Lower lobe of right lung (tissue), 2 donors: ENCODE measurements around the gene ADGRA1. TPM values are rescaled to one million over a fixed set of nuclear protein-coding genes. Genes with fewer than 3 reads are reported as not detected.

ENCODE experiments used
- ATAC-seq, 2 donors: fragments of 200-7000 bp; cut with Tn5 transposase; one replicate each; pipeline ENCODE4 v1.9.1; 2020 to 2022; ENCODE audit warnings: mild to moderate bottlenecking in 2 of 2, moderate library complexity in 2 of 2
- DNase-seq: peaks from one replicate; pipeline ENCODE4 v3.0.0-alpha.2; 2020
- H3K27ac ChIP-seq: fragments of 200-600 bp; one replicate; pipeline ENCODE4 v1.8.0; 2022
- H3K27me3 ChIP-seq: fragments of 200-600 bp; one replicate; pipeline ENCODE4 v1.8.0; 2022; ENCODE audit warnings: low read depth
- H3K36me3 ChIP-seq: fragments of 200-600 bp; one replicate; pipeline ENCODE4 v1.8.0; 2022; ENCODE audit warnings: mild to moderate bottlenecking
- H3K4me1 ChIP-seq: fragments of 200-600 bp; one replicate; pipeline ENCODE4 v1.8.0; 2022
- H3K4me3 ChIP-seq: fragments of 200-600 bp; one replicate; pipeline ENCODE4 v1.8.0; 2022; ENCODE audit warnings: mild to moderate bottlenecking
- H3K9me3 ChIP-seq: fragments of 200-600 bp; one replicate; pipeline ENCODE4 v1.8.0; 2022
- CTCF ChIP-seq: fragments of 200-600 bp; IDR thresholded peaks from one replicate; pipeline ENCODE4 v1.8.0; 2022; ENCODE audit warnings: antibody characterized with exemption, mild to moderate bottlenecking
- intact Hi-C: fragments of 100-400 bp; cut with DNase I; formaldehyde crosslinking; loops from one replicate; pipeline ENCODE4 v1.11.0; 2022
- total RNA-seq: library from RNA; stranded (reverse); fragmentation: NEBNext Ultra II Directional; extraction: Animal tissue kit (Norgen Biotek cat#: 25700); gene quantifications from one replicate; pipeline ENCODE4 v1.2.1, GENCODE V29; 2021
- donor health status: DM: no; HTN: yes; CAD: no; lungs with severe emphysema.

The ADGRA1 gene
- total RNA-seq, 1 donor from 2014 or later: 0.38 TPM

DNA sequence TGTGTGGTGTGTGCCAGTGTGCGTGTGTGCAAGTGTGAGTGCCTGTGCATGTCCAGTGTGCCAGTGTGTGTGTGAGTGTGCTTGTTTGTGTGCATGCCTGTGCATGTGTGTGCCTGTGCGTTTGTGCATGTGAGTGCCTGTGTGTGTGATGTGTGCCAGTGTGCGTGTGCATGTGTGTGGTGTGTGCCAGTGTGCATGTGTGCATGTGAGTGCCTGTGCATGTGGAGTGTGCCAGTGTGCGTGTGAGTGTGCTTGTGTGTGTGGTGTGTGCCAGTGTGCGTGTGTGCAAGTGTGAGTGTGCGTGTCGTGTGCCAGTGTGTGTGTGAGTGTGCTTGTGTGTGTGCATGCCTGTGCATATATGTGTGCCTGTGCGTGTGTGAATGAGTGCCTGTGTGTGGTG, 33.8 kb downstream of the ADGRA1 start:
- Histone ChIP-seq H3K9me3 (no peaks in the 10 kb centered on the region), H3K36me3 (no peaks in the 10 kb centered on the region), H3K27me3 (peaks cover 33% of the 10 kb centered on the region), H3K4me3 (no peak overlapping the region), H3K27ac (no peak overlapping the region), H3K4me1 (no peaks in the 10 kb centered on the region)
- intact Hi-C loops: no loop called here
- no peak for TF ChIP-seq CTCF
- ATAC-seq (no peak), DNase-seq (no peak)

DNA sequence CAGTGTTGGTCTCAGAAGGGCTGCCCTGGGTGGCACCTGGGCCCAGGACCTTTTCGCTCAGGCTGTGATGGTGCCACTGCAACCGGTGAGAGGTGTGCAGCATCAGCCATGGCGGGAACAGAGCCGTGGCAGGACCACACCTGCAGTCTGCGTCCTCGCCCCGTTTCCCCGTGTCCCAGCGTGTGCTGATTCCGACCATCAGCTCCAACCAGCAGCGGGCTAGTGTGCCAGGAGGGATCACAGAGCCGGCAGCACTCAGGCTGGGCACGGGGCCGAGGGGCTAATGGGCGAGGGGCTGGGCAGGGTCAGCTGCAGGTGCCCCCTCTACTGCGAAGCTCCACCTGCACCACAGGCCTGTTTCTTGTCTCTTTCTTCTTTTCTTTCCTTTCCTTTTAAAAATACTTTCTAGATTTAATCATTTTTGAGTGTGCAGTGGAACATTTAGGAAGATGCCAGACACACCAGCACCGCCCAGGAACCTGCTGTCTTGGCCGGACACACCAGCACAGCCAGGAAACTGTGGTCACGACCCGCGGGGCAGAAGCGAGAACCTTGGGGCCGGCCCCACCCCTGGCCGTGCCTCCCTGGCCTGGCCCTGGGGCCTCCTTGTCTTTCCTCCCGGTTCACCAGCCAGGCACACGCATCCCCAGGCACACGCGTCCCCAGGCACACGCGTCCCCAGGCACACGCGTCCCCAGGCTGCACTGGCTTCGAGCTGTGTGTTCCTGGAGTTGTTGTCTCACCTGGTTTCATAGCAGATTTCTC, 34.6 kb downstream of the ADGRA1 start:
- DNase-seq (peak; percentile 24), ATAC-seq (no peak)
- H3K27ac ChIP-seq: no peak overlapping the region
- TF ChIP-seq CTCF: no peak
- no peak overlapping the region for H3K4me3 ChIP-seq
- intact Hi-C loops: no loop called here
- H3K9me3 ChIP-seq: no peaks in the 10 kb centered on the region
- no peaks in the 10 kb centered on the region for H3K36me3 ChIP-seq
- H3K4me1 ChIP-seq: no peaks in the 10 kb centered on the region
- peaks cover 36% of the 10 kb centered on the region for H3K27me3 ChIP-seq

GRCh38 chr10:133123050-133123745, 35.5 kb downstream of the ADGRA1 start:
- no peaks in the 10 kb centered on the region for H3K36me3 ChIP-seq
- ATAC-seq (no peak), DNase-seq (peak; percentile 32)
- H3K9me3 ChIP-seq: no peaks in the 10 kb centered on the region
- no peak overlapping the region for H3K27ac ChIP-seq
- no peak overlapping the region for H3K4me3 ChIP-seq
- intact Hi-C loops: no loop called here
- H3K27me3 ChIP-seq: peaks cover 36% of the 10 kb centered on the region
- no peaks in the 10 kb centered on the region for H3K4me1 ChIP-seq
- no peak for TF ChIP-seq CTCF

- Histone ChIP-seq H3K9me3 (no peaks in the 10 kb centered on the region), H3K27ac (no peak overlapping the region), H3K4me1 (no peaks in the 10 kb centered on the region), H3K27me3 (peaks cover 36% of the 10 kb centered on the region), H3K36me3 (no peaks in the 10 kb centered on the region), H3K4me3 (no peak overlapping the region)
- intact Hi-C loops: no loop called here
- DNase-seq (peak; percentile 36), ATAC-seq (no peak)
- TF ChIP-seq CTCF: no peak
Observed at GRCh38 chr10:133123746-133124356, 36.1 kb downstream of the ADGRA1 start.

DNA sequence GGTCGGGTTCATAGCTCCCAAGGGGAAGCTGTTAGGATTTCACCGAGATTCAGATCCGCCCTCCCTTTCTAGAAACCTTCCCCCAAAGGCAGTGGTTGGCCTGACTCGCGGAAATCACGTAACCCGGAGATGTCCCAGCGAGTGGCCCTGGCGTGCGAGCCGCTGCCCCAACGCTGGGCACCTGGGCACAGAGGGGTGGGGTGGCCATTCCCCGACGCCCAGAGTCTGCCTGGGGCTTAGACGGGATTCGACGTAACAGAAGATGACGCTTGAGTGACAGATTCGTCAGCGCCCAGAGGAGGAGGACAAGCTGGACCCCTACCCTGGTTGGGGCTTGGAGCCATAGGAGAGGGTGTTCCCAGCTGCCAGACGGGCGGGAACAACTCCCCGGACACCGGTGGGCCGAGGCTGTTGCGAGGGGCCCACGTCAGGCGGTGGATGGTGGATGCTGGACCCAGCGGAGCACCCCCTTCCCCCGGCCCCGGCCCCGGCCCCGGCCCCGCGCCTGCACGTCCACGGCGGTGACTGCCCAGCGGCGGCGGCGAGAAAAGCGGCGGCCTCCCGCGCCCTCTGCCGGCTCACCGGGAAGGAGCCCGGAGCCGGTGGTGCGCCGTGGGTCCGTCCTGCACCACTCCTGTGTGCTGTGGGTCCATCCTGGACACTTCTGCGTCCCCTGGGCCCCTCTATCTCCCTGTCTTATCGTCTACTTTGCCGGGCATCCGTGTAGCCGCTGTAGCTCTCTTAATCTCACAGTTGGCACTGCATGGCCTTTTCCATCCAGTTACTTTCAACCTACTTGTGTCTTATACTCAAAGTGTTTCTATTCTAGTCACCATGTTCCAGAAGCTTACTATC, 36.9 kb downstream of the ADGRA1 start:
- DNase-seq (peak; percentile 56), ATAC-seq (peak; percentile 62 to 82)
- H3K27ac ChIP-seq: no peak overlapping the region
- intact Hi-C loops: no loop called here
- H3K4me1 ChIP-seq: no peaks in the 10 kb centered on the region
- TF ChIP-seq CTCF: peak; percentile 66
- no peaks in the 10 kb centered on the region for H3K36me3 ChIP-seq
- no peaks in the 10 kb centered on the region for H3K9me3 ChIP-seq
- H3K4me3 ChIP-seq: no peak overlapping the region
- H3K27me3 ChIP-seq: peaks cover 36% of the 10 kb centered on the region
